K562 (cell line): ENCODE measurements around the gene BAD. TPM values are rescaled to one million over a fixed set of nuclear protein-coding genes. Genes with fewer than 3 reads are reported as not detected.

ENCODE experiments used
- ARNT ChIP-seq, 2 experiments: fragments of 450-650 bp; IDR thresholded peaks; 2 replicates each; pipeline ENCODE4 v1.6.1; 2016; ENCODE audit warnings: mild to moderate bottlenecking in 1 of 2
- BCLAF1 ChIP-seq, 2 experiments: fragments of 450-650 bp in 1 of 2; IDR thresholded peaks; 2 replicates each; pipeline ENCODE4 v1.6.1; 2011 to 2017; ENCODE audit warnings: low read depth in 2 of 2, antibody characterized with exemption in 1 of 2, borderline replicate concordance in 1 of 2, low read length in 1 of 2, mild to moderate bottlenecking in 1 of 2, mixed read lengths in 1 of 2; ENCODE audit not compliant: control insufficient read depth in 1 of 2
- BHLHE40 ChIP-seq: IDR thresholded peaks from 2 replicates; pipeline ENCODE4 v1.6.1; 2011; ENCODE audit warnings: low read length, improper control_type of control experiment
- CHAMP1 ChIP-seq: fragments of 450-650 bp; IDR thresholded peaks from 2 replicates; pipeline ENCODE4 v1.6.1; 2016; ENCODE audit warnings: mild to moderate bottlenecking
- ETV5 ChIP-seq: sonication (generic); formaldehyde crosslinking; IDR thresholded peaks from 2 replicates; pipeline ENCODE4 v1.4.0; 2020; ENCODE audit warnings: low read depth, mild to moderate bottlenecking, missing genetic modification reagents
- FOSL1 ChIP-seq: fragments of 200-800 bp; sonication (Bioruptor generic); conservative IDR thresholded peaks from 2 replicates; pipeline ENCODE4 v1.6.1; 2016; ENCODE audit warnings: missing genetic modification characterization, missing compliant biosample characterization
- HMG20B ChIP-seq: fragments of 250-450 bp; sonication (Bioruptor Pico); IDR thresholded peaks from 2 replicates; pipeline ENCODE4 v1.5.0; 2021; ENCODE audit warnings: mild to moderate bottlenecking
- PBX2 ChIP-seq, 2 experiments: IDR thresholded peaks in 1 of 2; conservative IDR thresholded peaks in 1 of 2; 2 replicates each; pipeline ENCODE4 v1.6.1; 2016; ENCODE audit warnings: low read depth in 2 of 2, mild to moderate bottlenecking in 1 of 2, missing compliant biosample characterization in 1 of 2, missing genetic modification characterization in 1 of 2, moderate library complexity in 1 of 2
- RBM15 ChIP-seq: fragments of 200-400 bp; formaldehyde crosslinking; IDR thresholded peaks from 2 replicates; pipeline ENCODE4 v1.6.1; 2018; ENCODE audit warnings: mild to moderate bottlenecking, low read length, moderate library complexity; ENCODE audit not compliant: insufficient read depth
- SMARCE1 ChIP-seq: fragments of 450-650 bp; IDR thresholded peaks from 2 replicates; pipeline ENCODE4 v1.7.1; 2016; ENCODE audit warnings: mild to moderate bottlenecking
- ZNF212 ChIP-seq: fragments of 450-650 bp; formaldehyde crosslinking; IDR thresholded peaks from 2 replicates; pipeline ENCODE4 v1.4.0; 2020; ENCODE audit warnings: mild to moderate bottlenecking
- ZNF3 ChIP-seq: fragments of 250-450 bp; sonication (Bioruptor Pico); IDR thresholded peaks from 2 replicates; pipeline ENCODE4 v1.5.0; 2021; ENCODE audit warnings: mild to moderate bottlenecking, moderate library complexity
- ZNF740 ChIP-seq, 3 experiments: fragments of 200-800 bp in 1 of 3; sonication (Bioruptor generic) in 1 of 3; sonication (generic) in 1 of 3; formaldehyde crosslinking in 1 of 3; IDR thresholded peaks; 2 replicates each; pipeline versions ENCODE4 v1.6.1 to v1.8.0; 2016 to 2022; ENCODE audit warnings: mild to moderate bottlenecking in 2 of 3, missing compliant biosample characterization in 2 of 3, missing genetic modification characterization in 2 of 3, missing genetic modification reagents in 1 of 3
- ZSCAN29 ChIP-seq: fragments of 450-650 bp; IDR thresholded peaks from 2 replicates; pipeline ENCODE4 v1.6.1; 2017
- polyA plus RNA-seq, 8 experiments: library from polyadenylated mRNA; depleted of rRNA in 4 of 8; stranded (reverse) in 5 of 8; unstranded in 3 of 8; fragments of >200 nt; fragmentation: Nextera tagmentation in 2 of 8; fragmentation: Illumina TruSeq in 1 of 8; extraction: Ambion mirVana in 2 of 8; extraction: Trizol in 1 of 8; gene quantifications; 2 replicates each; pipeline versions ENCODE4 v1.2.1 to v1.2.3, GENCODE V29; 2011 to 2014; ENCODE audit warnings: inconsistent platforms in 1 of 8, missing spikeins in 1 of 8
- total RNA-seq, 7 experiments: library from RNA; depleted of rRNA in 6 of 7; stranded (reverse); fragments of >200 nt in 6 of 7; fragmentation: Illumina TruSeq in 2 of 7; extraction: Trizol in 2 of 7; gene quantifications; 2 replicates each; pipeline versions ENCODE4 v1.2.1 to v1.2.3, GENCODE V29; 2011 to 2021; ENCODE audit warnings: low replicate concordance in 1 of 7
- TF ChIP-seq, protein P1 (sequence below): fragments of 250-450 bp; sonication (Bioruptor Pico); IDR thresholded peaks from 2 replicates; pipeline ENCODE4 v1.5.0; 2020; ENCODE audit warnings: mild to moderate bottlenecking

The BAD gene
- total and polyA plus RNA-seq, 9 of the 15 experiments (the other 6 are each of a cell fraction or from before 2014, with no cell fraction given) = 0.61 to 45.6 (median 11.8) TPM

GRCh38 chr11:64268893-64269539 is 15.4 kb downstream of the BAD start (continued):
- TF ChIP-seq ZNF212 (CRISPR knock-in tag) (no peak), ZSCAN29 (no peak), ETV5 (CRISPR knock-in tag) (peak; percentile 95), SMARCE1 (0 out of 2 replicates have a peak, but pooled peaks have one; percentile 25), BCLAF1 (IDR thresholded peaks at IDR 0.05; ENCODE audit: borderline replicate concordance in 1 of 2, control insufficient read depth in 1 of 2, low read depth in 2 of 2, low read length in 1 of 2) (peak in 1 of 2 experiments; percentile 13; a peak in 1 of 4 replicates), RBM15 (no peak), ZNF3 (0 out of 2 replicates have a peak, but pooled peaks have one; percentile 16), ZNF740 (CRISPR knock-in tag; IDR thresholded peaks at IDR 0.05) (peak; percentile 31; the same call in 1 of the 2 replicates), ZNF740 (tag; IDR thresholded peaks at IDR 0.05) (peak in 1 of 2 experiments; percentile 68; a peak in 1 of 4 replicates), ARNT (IDR thresholded peaks at IDR 0.05) (peak in 1 of 2 experiments; percentile 72; a peak in 1 of 4 replicates), HMG20B (CRISPR knock-in tag) (no peak), PBX2 (CRISPR knock-in tag; IDR thresholded peaks at IDR 0.05; ENCODE audit: low read depth) (no peak), PBX2 (tag; conservative IDR thresholded peaks at IDR 0.05; ENCODE audit: low read depth) (no peak), FOSL1 (tag) (peak; percentile 47), CHAMP1 (no peak), BHLHE40 (no peak)
- TF ChIP-seq, protein P1, sequence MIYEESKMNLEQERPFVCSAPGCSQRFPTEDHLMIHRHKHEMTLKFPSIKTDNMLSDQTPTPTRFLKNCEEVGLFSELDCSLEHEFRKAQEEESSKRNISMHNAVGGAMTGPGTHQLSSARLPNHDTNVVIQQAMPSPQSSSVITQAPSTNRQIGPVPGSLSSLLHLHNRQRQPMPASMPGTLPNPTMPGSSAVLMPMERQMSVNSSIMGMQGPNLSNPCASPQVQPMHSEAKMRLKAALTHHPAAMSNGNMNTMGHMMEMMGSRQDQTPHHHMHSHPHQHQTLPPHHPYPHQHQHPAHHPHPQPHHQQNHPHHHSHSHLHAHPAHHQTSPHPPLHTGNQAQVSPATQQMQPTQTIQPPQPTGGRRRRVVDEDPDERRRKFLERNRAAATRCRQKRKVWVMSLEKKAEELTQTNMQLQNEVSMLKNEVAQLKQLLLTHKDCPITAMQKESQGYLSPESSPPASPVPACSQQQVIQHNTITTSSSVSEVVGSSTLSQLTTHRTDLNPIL (CRISPR knock-in tag) = 0 out of 2 replicates have a peak, but pooled peaks have one; percentile 15
